PC-9 (cell line): ENCODE results near the gene TMEM35B.

Experiments
- CTCF ChIP-seq: fragments of 200-600 bp; sonication (generic); conservative IDR thresholded peaks from 2 replicates; pipeline ENCODE4 v1.6.1; 2017; ENCODE audit warnings: mixed run types, antibody characterized with exemption, mild to moderate bottlenecking, moderate library complexity
- EZH2 ChIP-seq: fragments of 200-600 bp; sonication (generic); IDR thresholded peaks from 2 replicates; pipeline ENCODE4 v1.8.0; 2017; ENCODE audit warnings: antibody characterized with exemption, low read depth

GRCh38 chr1:35014486-35014885 lies 29.3 kb upstream of the TMEM35B start:
- TF ChIP-seq CTCF (no peak), EZH2 (no peak)
